Panc1 (cell line): ENCODE data around the gene NFE2L3. TPM values are rescaled to one million over a fixed set of nuclear protein-coding genes. Genes with fewer than 3 reads are reported as not detected.

Source experiments
- ATAC-seq: fragments of 200-7000 bp; cut with Tn5 transposase; 2 replicates; pipeline ENCODE4 v1.9.1; 2020; ENCODE audit warnings: mild to moderate bottlenecking, moderate library complexity
- BruUV-seq: library from RNA; stranded (reverse); fragments of 400-500 nt; replicated peaks from 2 replicates; lab custom pipeline; 2021; lab: Mats Ljungman, UMichigan
- CTCF ChIA-PET: fragments of 300-600 bp; sonication (Branson Sonifier 250); formaldehyde crosslinking; loops from one replicate; lab custom pipeline; 2022; ENCODE audit warnings: antibody characterized with exemption; lab: Charles Lee
- POLR2A ChIA-PET: fragments of 300-600 bp; sonication (Branson Sonifier 250); formaldehyde crosslinking; loops from one replicate; lab custom pipeline; 2022; ENCODE audit warnings: antibody characterized with exemption; lab: Charles Lee
- DNase-seq: peaks from one replicate; pipeline ENCODE4 v3.0.0-alpha.2; 2010; ENCODE audit warnings: low read depth, low spot score
- H3K27ac ChIP-seq: 2 replicates; pipeline ENCODE4 v1.5.1; 2011; ENCODE audit warnings: mild to moderate bottlenecking, low read length, inconsistent platforms
- H3K27me3 ChIP-seq: fragments of 200-500 bp; sonication (Bioruptor generic); 2 replicates; pipeline ENCODE4 v1.6.0; 2014; ENCODE audit warnings: low read length, inconsistent platforms; ENCODE audit not compliant: control insufficient read depth, insufficient read depth
- H3K36me3 ChIP-seq: fragments of 200-500 bp; sonication (Bioruptor generic); 2 replicates; pipeline ENCODE4 v1.5.1; 2014; ENCODE audit warnings: inconsistent platforms, mild to moderate bottlenecking, low read length, moderate library complexity; ENCODE audit not compliant: control insufficient read depth, insufficient read depth
- H3K4me1 ChIP-seq: 2 replicates; pipeline ENCODE4 v1.5.1; 2011; ENCODE audit warnings: inconsistent platforms, mild to moderate bottlenecking, low read length, moderate library complexity; ENCODE audit not compliant: control insufficient read depth, insufficient read depth
- H3K4me3 ChIP-seq, 2 experiments: 2 replicates each; pipeline ENCODE4 v1.5.1; 2011 to 2012; ENCODE audit warnings: low read depth in 2 of 2, low read length in 2 of 2, mild to moderate bottlenecking in 2 of 2, inconsistent platforms in 1 of 2, moderate library complexity in 1 of 2
- H3K9me3 ChIP-seq: fragments of 200-500 bp; sonication (Bioruptor generic); 2 replicates; pipeline ENCODE4 v1.5.1; 2014; ENCODE audit warnings: low read depth, mild to moderate bottlenecking, inconsistent platforms, low read length, moderate library complexity; ENCODE audit not compliant: control insufficient read depth, insufficient read depth
- CTCF ChIP-seq: fragments of 450-650 bp; IDR thresholded peaks from 2 replicates; pipeline ENCODE4 v1.5.1; 2017; ENCODE audit warnings: mild to moderate bottlenecking
- POLR2AphosphoS5 ChIP-seq: IDR thresholded peaks from 2 replicates; pipeline ENCODE4 v1.6.1; 2012; ENCODE audit warnings: mild to moderate bottlenecking, low read depth, low read length, moderate library complexity
- SIN3A ChIP-seq: IDR thresholded peaks from 2 replicates; pipeline ENCODE4 v1.6.1; 2012; ENCODE audit warnings: low read depth, mild to moderate bottlenecking, low read length, moderate library complexity, borderline replicate concordance; ENCODE audit not compliant: insufficient read depth
- TCF7L2 ChIP-seq: IDR thresholded peaks from 2 replicates; pipeline ENCODE4 v1.6.1; 2011; ENCODE audit warnings: mild to moderate bottlenecking, low read depth, low read length, inconsistent platforms
- in situ Hi-C: cut with HindIII; loops from 2 replicates; pipeline ENCODE4 v1.10.0; 2016; ENCODE audit warnings: low sequenced_read_pairs, low pct_unique_long_range_greater_than_20kb
- intact Hi-C: fragments of 100-400 bp; cut with micrococcal nuclease; formaldehyde crosslinking; loops from one replicate; pipeline ENCODE4 v1.10.0; 2022; ENCODE audit not compliant: unreplicated experiment
- total RNA-seq: library from RNA; stranded (reverse); gene quantifications from one replicate; pipeline ENCODE4 v1.2.1, GENCODE V29; 2021; ENCODE audit not compliant: unreplicated experiment
- TF ChIP-seq, protein P1 (sequence below), 2 experiments: IDR thresholded peaks; 2 replicates each; pipeline ENCODE4 v1.6.1; 2011 to 2012; ENCODE audit warnings: low read depth in 2 of 2, control low read depth in 1 of 2, low read length in 1 of 2, mild to moderate bottlenecking in 1 of 2, moderate library complexity in 1 of 2; ENCODE audit not compliant: insufficient read depth in 1 of 2

Gene NFE2L3
- total RNA-seq, 1 experiment from 2014 or later, result 78.5 TPM

- DNase-seq (no peak), ATAC-seq (no peak)
- Histone ChIP-seq H3K27ac (peak overlapping the region; percentile 41), H3K4me1 (peaks cover 44% of the 10 kb centered on the region), H3K9me3 (no peaks in the 10 kb centered on the region), H3K36me3 (peaks cover 3% of the 10 kb centered on the region; the same call in 1 of the 2 replicates), H3K27me3 (no peaks in the 10 kb centered on the region), H3K4me3 (no peak overlapping the region)
- CTCF ChIA-PET, result no interaction called here
- BruUV-seq, result no TSS peak
- TF ChIP-seq CTCF, result no peak
- TF ChIP-seq, protein P1, sequence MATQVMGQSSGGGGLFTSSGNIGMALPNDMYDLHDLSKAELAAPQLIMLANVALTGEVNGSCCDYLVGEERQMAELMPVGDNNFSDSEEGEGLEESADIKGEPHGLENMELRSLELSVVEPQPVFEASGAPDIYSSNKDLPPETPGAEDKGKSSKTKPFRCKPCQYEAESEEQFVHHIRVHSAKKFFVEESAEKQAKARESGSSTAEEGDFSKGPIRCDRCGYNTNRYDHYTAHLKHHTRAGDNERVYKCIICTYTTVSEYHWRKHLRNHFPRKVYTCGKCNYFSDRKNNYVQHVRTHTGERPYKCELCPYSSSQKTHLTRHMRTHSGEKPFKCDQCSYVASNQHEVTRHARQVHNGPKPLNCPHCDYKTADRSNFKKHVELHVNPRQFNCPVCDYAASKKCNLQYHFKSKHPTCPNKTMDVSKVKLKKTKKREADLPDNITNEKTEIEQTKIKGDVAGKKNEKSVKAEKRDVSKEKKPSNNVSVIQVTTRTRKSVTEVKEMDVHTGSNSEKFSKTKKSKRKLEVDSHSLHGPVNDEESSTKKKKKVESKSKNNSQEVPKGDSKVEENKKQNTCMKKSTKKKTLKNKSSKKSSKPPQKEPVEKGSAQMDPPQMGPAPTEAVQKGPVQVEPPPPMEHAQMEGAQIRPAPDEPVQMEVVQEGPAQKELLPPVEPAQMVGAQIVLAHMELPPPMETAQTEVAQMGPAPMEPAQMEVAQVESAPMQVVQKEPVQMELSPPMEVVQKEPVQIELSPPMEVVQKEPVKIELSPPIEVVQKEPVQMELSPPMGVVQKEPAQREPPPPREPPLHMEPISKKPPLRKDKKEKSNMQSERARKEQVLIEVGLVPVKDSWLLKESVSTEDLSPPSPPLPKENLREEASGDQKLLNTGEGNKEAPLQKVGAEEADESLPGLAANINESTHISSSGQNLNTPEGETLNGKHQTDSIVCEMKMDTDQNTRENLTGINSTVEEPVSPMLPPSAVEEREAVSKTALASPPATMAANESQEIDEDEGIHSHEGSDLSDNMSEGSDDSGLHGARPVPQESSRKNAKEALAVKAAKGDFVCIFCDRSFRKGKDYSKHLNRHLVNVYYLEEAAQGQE (IDR thresholded peaks at IDR 0.05; ENCODE audit: insufficient read depth in 1 of 2, low read depth in 2 of 2, low read length in 1 of 2), result no peak
- TF ChIP-seq TCF7L2, result no peak
- no peak for TF ChIP-seq SIN3A
- TF ChIP-seq POLR2AphosphoS5, result no peak
- POLR2A ChIA-PET, result no interaction called here
- intact Hi-C loops (loop anchor here (5.0 to 10.0 kb wide), 4 partner anchors 89 to 289 kb away; no protein-coding TSS in a partner anchor), in situ Hi-C loops (no loop called here)
These were observed 29.7 kb downstream of the NFE2L3 start for GRCh38 chr7:26181474-26182227.

DNA sequence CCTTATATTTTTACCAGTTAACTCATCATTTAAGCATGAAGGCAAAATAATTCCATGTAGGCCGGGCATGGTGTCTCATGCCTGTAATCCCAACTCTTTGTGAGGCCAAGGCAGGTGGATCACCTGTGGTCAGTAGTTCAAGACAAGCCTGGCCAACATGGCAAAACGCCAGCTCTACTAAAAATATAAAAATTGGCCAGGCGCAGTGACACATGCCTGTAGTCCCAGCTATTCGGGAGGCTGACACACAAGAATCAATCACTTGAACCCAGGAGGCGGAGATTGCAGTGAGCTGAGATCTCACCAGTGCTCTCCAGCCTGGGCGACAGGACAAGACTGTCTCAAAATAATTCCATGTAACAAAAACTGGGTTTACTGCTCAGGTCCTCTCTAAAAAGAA lies 30.3 kb downstream of the NFE2L3 start:
- Histone ChIP-seq H3K36me3 (peaks cover 5% of the 10 kb centered on the region; the same call in 1 of the 2 replicates), H3K4me3 (no peak overlapping the region), H3K9me3 (no peaks in the 10 kb centered on the region), H3K27me3 (no peaks in the 10 kb centered on the region), H3K4me1 (peaks cover 50% of the 10 kb centered on the region), H3K27ac (peak overlapping the region; percentile 4; the same call in 1 of the 2 replicates)
- no peak for TF ChIP-seq TCF7L2
- TF ChIP-seq POLR2AphosphoS5, result no peak; the same call in 1 of the 2 replicates
- no peak for TF ChIP-seq CTCF
- TF ChIP-seq, protein P1 (IDR thresholded peaks at IDR 0.05; ENCODE audit: insufficient read depth in 1 of 2, low read depth in 2 of 2, low read length in 1 of 2), result no peak
- no peak for TF ChIP-seq SIN3A
- DNase-seq (no peak), ATAC-seq (peak; percentile 27)
- no TSS peak for BruUV-seq
- intact Hi-C loops, result loop anchor here (5.0 to 10.0 kb wide), 4 partner anchors 90 to 290 kb away; no protein-coding TSS in a partner anchor
- in situ Hi-C loops, result no loop called here
- ChIA-PET CTCF (interaction anchor here (1.0 kb wide), 1 partner anchor 183 kb away, joined by 3 read pairs; no protein-coding TSS in a partner anchor), POLR2A (interaction anchor here (0.8 kb wide), 1 partner anchor 9 kb away, joined by 3 read pairs; no protein-coding TSS in a partner anchor)
